NCI-H524 treated with DMSO at 0.1 percent for 48 hours (cell line): ENCODE results near the gene KCNG2.
"Not testable (repeated sequence)": the region's sequence is repeated elsewhere in the genome, so short reads cannot be mapped to it uniquely, and the experiment has no call there.

Experiments
- DNase-seq: peaks from one replicate; lab custom pipeline; 2025; lab: John Stamatoyannopoulos, UW

KCNG2 gene

GRCh38 chr18:79797518-79798345 lies at the start of gene KCNG2:
KCNG2 (plus strand) TSS chr18:79797938; CDS start chr18:79863668, 65,730 bp downstream.
- DNase-seq, result no peak

DNA sequence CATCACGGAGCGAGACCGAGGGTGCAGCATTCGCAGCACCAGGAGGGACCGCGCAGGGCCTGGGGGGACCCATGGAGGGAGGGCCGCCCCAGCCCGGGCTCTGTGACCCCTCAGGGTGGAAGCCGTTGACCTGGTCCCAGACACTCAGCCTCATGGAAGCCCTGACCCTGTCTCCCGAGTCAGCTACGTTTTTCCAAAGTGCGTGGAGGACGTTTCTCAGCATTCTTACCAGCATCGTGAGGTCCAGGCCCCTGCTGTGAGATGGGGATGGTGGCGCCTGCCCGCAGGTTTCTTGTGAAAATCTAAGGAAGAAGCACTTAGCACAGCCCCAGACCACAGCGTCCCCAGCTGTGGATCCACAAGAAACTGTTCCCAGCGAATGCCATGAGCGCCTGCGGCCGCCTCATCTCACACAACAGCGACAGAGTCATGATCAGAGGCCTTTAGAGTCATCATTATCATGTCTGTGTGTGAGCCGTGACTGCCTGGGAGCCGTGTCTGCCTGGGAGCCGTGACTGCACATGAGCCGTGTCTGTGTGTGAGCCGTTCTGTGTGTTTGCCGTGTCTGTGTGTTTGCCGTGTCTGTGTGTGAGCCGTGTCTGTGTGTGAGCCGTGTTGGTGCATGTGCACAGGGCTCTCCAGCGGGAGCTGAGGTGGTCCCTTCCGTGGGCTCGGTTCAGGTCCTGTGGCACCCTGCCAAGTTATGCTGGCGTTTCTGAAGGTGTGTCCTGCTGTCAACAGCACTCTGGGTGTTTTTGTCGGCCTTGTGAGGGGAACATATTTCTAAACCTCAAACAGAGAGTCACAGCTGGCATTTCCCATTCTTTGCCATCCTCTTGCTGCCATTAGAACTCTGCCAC lies 49.2 kb upstream of the KCNG2 start:
- no peak for DNase-seq

GRCh38 chr18:79749251-79750191 lies 48.2 kb upstream of the KCNG2 start:
- no peak for DNase-seq

DNA sequence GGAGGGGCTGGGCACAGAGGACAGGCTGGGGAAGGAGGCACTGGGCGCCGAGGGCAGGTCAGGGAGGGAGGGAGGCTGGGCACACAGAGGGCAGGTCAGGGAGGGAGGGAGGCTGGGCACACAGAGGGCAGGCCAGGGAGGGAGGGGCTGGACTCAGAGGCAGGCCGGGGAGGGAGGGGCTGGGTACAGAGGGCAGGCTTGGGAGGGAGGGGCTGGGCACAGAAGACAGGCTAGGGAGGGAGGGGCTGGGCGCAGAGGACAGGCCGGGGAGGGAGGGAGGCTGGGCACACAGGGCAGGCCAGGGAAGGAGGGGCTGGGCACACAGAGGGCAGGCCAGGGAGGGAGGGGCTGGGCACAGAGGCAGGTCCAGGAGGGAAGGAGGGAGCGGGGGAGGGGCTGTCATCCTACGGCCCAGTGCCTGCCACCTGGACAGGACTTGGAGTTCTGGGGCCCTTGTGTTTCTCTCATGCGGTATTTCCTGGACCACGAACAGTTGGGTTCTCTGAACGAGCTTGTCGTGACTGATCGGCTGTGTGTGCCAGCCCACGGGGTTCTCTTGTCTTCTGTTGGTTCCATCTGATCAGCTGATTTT lies 46.7 kb upstream of the KCNG2 start:
- no peak for DNase-seq

DNA sequence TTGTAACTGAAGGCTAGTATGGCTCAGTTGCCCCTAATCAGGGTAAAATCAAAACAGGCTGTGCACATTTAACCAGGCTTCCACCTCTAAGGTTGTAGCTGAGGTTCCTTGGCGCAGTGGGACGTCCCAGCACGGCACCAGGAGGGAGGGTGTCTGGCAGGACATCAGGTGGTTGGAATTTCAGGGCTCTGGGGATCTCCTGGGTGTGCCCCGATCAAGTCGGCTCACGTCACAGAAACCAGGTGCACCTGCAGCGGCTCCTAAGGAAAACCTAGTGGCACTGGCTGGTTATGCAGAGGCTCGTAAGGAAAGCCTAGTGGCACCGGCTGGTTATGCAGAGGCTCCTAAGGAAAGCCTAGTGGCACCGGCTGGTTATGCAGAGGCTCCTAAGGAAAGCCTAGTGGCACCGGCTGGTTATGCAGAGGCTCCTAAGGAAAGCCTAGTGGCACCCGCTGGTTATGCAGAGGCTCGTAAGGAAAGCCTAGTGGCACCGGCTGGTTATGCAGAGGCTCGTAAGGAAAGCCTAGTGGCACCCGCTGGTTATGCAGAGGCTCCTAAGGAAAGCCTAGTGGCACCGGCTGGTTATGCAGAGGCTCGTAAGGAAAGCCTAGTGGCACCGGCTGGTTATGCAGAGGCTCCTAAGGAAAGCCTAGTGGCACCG lies 45.7 kb upstream of the KCNG2 start:
- not testable (repeated sequence) for DNase-seq

DNA sequence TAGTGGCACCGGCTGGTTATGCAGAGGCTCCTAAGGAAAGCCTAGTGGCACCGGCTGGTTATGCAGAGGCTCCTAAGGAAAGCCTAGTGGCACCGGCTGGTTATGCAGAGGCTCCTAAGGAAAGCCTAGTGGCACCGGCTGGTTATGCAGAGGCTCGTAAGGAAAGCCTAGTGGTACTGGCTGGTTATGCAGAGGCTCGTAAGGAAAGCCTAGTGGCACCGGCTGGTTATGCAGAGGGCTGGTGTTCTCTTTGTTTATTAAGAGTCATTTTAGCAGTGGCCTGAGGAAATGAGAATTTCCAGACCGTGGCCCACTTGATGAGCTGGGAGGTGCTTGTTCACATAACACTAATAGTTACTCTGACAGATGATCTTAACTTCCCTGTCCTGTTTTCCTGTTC lies 44.8 kb upstream of the KCNG2 start:
- DNase-seq, result not testable (repeated sequence)

DNA sequence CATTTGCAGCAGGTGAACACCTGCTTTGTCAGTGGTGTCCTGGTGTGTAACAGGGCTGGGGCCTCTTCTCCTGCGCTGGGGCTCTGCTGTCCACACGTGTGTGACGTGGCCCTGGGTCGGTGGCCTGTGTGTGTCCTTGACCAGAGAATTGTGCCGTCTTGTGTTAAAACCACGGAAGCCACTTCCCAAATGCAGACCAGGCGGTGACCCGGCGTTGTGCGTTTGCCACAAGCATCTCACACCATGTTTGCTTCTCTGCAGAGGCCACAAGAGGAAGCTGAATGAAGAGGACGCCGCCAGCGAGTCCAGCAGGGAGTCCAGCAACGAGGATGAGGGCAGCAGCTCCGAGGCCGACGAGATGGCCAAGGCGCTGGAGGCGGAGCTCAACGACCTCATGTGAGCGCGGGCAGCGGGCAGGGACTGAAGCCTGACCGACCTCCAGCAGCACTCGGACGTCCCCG lies 44.3 kb upstream of the KCNG2 start:
- DNase-seq, result no peak

- DNase-seq, result no peak
These were observed 43.5 kb upstream of the KCNG2 start for GRCh38 chr18:79754022-79754761.

- no peak for DNase-seq
These were observed 42.8 kb upstream of the KCNG2 start for GRCh38 chr18:79754831-79755351.

GRCh38 chr18:79755496-79756142 lies 42.1 kb upstream of the KCNG2 start:
- no peak for DNase-seq

DNA sequence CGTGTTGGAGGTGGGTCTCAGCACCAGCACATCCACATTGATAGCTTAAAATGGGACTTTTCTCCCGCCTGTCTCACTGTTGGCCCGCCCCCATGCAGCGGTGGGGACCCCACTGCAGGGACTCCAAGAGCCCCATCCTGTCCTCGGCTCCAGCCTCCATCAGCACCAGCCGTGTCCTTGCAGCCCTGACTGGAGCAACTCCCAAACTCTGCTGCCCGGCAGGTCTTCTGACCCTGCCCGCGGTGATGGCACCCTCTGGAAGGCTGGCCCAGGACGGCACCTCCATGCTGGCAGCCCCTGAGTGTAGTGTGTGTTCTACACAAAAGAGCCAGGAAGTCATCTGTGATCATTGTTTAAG lies 41.6 kb upstream of the KCNG2 start:
- no peak for DNase-seq

GRCh38 chr18:79756826-79757225 lies 40.9 kb upstream of the KCNG2 start:
- no peak for DNase-seq

DNA sequence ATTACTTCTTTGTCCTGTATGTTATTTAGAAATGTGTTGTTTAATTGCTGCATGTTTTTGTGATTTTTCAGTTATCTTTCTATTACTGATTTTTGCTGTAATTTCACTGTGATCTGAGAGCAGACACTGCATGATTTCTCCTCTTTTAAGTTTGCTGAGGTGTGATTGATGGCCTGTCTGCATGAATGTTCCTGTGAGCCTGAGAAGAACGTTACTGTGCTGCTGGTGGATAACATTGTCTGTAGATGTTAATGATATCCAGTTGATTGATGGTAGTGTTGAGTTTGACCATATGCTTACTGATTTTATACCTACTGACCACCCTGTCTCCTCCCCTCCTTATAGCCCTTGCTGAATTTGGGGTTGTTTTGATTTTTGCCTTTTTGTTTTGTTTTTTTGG lies 37.4 kb upstream of the KCNG2 start:
- no peak for DNase-seq

GRCh38 chr18:79760881-79761280 lies 36.9 kb upstream of the KCNG2 start:
- DNase-seq, result no peak

DNA sequence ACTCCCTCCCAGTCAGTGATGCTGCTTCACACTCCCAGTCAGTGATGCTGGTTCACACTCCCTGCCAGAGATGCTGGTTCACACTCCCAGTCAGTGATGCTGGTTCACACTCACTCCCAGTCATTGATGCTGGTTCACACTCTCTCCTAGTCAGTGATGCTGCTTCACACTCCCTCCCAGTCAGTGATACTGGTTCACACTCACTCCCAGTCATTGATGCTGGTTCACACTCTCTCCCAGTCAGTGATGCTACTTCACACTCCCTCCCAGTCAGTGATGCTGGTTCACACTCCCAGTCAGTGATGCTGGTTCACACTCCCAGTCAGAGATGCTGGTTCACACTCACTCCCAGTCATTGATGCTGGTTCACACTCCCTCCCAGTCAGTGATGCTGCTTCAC lies 34.3 kb upstream of the KCNG2 start:
- DNase-seq, result no peak

GRCh38 chr18:79764131-79764530 lies 33.6 kb upstream of the KCNG2 start:
- no peak for DNase-seq

GRCh38 chr18:79765491-79766245 lies 32.1 kb upstream of the KCNG2 start:
- no peak for DNase-seq

DNA sequence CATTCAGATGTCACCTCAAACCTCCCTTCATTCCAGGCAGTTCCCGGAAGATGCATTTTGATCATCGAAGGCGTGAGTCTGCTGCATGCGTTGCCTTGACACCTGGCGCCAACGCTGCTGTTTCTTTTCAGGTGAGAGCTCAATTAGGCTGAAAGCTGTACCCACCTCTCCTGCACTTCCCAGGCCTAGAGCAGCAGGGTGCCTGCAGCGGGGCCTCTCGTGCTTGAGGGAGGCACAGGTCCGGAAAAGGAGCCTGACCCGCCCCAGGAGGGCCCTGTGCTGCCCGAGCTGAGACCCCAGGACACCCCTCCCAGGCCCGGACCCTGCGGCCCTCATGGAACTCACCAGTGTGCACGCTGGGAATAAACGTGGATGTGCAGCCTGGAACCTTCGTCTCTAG lies 31.4 kb upstream of the KCNG2 start:
- no peak for DNase-seq

- DNase-seq, result no peak
These were observed 29.0 kb upstream of the KCNG2 start for GRCh38 chr18:79768745-79769144.
